HG02642 (cell line): ENCODE measurements around the gene CELA2A.
"Not testable (repeated sequence)": the region's sequence is repeated elsewhere in the genome, so short reads cannot be mapped to it uniquely, and the experiment has no call there.

Source experiments
- ATAC-seq: cut with Tn5 transposase; IDR thresholded peaks from one replicate; pipeline ENCODE4 v1.9.1; 2021; ENCODE audit warnings: mild to moderate bottlenecking; ENCODE audit not compliant: unreplicated experiment, poor library complexity

CELA2A gene

DNA sequence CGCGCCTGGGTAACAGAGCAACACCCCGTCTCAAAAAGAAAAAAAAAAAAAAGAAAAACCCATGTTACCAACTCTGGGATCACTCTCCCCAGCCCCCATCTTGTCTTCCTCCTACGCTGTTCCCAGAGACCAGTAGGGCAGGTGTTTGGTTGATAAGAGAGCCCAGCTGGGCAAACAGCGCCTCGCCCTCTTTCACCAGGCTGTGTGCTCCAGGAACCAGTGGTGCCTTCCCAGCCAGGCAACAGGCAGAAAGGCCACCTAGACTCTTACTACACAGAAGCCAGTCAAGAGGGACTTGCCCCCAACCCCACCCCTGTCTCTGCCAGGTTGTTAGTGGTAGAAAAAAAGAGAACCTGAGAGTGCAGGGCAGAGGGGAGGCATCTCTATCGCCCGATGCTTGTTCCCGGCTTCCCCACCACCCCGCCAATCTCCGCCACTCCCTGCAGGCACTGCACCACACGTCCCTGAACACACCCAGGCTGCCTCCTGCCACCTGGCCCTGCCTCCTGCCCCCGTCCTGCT lies 32.3 kb upstream of the CELA2A start:
- no peak for ATAC-seq

DNA sequence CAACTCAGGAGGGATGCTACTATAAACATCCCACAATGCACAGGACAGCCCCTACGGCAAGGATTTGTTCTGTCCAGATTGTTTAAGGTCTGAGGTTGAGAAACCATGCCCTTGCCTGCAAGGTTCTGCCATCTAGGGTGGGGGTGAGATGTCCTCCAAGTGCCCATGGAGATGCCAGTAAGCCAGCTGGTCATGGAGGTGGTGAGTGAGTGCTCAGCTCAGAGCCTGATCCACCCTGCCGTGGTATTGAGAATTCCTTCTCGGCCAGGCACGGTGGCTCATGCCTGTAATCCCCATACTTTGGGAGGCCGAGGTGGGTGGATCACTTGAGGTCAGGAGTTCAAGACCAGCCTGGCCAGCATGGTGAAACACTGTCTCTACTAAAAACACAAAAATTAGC lies 31.6 kb upstream of the CELA2A start:
- no peak for ATAC-seq

DNA sequence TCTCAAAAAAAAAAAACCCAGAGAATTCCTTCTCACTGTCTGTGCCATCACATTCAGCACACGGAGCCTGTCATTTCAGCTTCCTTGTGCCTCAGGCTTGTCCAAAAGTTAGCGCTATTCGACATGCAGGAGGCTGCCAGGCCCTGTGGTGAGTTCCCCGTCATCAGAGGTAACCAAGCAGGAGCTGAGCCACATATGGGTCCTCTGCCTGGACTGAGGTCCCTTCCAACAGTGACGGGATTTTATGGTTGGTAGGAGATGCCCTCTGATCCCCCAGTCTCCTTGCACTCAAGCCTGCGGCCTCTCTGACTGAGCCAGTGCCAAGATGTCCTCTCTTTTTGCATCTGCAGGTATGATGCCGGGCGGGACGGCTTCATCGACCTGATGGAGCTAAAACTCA lies 31.0 kb upstream of the CELA2A start:
- ATAC-seq = no peak

DNA sequence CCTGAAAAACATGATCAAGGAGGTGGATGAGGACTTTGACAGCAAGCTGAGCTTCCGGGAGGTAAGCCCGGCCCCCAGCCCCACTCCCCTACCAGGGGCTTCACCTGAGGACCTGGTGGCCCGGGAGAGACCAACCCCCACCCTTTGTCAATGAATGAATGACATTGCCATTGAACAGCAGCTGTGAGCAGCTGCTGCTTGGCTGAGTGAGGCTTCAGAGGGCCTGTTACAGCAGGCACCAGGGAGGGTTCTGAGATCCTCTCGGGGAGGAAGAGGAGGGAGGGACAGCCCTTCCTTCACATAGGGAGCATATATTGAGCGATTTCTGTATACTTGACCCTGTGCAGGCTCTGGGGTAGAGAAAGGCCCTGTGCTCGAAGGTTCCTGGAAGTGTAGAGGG lies 30.6 kb upstream of the CELA2A start:
- no peak for ATAC-seq

DNA sequence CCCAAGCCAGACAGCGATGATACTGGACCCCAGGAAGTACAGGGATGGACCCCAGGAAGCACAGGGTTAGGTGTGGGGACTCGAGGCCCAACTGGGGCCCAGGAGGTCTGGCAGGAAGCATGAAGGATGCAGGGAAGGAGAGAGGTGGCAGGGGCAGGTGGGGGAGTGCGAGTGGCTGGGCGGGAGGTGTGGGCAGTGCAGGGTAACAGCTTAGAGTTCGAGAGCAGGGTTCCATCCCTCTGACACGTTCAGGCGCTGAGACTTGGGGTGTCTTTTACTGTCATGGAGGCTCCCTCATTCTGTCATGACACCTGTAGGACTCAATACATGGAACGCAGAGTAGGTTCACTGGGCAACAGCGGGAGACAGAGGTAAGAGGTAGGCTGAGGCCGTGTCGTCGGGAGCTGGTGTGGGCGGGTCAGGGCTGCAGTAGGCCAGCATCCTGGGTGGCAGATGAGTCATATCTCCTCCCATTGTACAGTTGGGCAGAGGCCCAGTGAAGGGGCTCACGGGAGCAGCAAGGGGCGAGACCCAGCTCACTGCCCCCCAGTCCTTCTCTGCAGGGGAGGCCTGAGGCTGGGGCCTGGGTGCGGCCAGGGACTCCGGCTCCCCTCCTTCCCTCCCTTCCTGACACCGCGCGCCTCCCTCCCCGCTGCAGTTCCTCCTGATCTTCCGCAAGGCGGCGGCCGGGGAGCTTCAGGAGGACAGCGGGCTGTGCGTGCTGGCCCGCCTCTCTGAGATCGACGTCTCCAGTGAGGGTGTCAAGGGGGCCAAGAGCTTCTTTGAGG lies 29.8 kb upstream of the CELA2A start:
- ATAC-seq = no peak

DNA sequence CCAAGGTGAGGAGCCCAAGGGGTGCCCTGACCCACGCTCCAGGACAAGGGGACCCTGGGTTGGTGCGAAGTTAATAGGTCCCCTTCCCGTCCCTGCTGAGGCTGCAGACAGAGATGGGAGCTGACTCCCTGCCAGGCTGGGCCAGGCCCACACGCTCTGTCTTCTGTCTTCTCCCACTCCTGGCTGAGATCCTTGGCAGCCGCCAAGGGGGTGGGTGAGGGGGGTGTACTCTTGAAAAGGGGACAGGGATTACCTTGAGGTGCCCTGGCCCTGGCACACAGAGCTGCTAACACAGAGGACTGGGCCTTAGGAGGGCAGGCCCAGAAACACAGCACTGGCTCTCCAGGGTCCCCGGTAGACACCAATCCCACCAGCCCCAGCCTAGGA lies 29.3 kb upstream of the CELA2A start:
- no peak for ATAC-seq

DNA sequence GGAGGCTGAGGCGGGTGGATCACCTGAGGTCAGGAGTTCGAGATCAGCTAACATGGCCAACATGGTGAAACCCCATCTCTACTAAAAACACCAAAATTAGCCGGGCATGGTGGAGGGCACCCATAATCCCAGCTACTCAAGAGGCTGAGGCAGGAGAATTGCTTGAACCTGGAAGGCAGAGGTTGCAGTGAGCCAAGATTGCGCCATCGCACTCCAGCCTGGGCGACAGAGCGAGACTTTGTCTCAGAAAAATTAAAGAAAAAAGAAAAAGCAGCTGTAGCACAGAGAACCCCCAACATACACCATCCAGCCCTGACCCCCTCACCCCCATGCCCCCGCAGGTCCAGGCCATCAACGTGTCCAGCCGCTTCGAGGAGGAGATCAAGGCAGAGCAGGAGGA lies 28.3 kb upstream of the CELA2A start:
- ATAC-seq = not testable (repeated sequence)

DNA sequence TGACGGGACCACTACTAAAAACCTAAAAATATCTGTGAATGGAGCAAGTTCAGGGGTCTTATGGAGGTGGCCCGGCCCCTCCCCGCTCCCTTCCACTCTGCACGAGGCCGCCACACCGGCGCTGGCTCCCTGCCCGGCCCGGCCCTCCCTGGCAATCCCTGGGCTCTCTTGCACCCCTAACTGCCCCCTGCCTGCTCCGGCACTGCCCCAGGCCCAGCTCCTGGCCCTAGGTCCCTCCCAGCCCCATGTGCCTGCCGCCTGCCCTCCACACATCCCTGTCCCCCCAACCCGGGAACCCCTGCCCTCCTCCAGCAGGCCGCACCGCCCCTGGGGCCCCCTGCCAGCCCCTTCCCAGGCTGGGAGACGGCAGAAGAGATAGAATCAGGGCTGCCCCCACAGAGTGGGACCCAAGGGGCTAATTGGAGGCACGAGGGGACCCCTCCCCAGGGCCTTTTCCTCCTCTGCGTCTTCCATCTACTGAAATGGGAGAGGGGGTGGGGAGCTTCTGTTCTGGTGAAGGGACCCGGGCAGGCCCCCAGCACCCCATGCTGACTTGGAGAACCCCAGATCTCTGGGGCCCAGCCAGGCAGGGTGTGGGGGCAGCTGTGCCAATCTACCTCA lies 27.6 kb upstream of the CELA2A start:
- no peak for ATAC-seq

DNA sequence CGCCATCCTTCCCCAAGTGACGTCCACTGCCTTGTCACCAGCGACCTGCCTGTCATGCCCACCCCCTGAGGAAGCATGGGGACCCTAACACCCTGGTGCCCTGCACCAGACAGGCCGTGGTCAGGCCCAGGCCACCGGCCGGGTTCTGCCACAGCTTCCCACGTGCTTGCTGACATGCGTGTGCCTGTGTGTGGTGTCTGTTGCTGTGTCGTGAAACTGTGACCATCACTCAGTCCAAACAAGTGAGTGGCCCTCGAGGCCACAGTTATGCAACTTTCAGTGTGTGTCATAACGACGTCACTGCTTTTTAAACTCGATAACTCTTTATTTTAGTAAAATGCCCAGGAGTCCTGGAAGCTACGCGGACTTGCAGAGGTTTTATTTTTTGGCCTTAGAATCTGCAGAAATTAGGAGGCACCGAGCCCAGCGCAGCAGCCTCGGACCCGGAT lies 26.8 kb upstream of the CELA2A start:
- ATAC-seq = no peak

DNA sequence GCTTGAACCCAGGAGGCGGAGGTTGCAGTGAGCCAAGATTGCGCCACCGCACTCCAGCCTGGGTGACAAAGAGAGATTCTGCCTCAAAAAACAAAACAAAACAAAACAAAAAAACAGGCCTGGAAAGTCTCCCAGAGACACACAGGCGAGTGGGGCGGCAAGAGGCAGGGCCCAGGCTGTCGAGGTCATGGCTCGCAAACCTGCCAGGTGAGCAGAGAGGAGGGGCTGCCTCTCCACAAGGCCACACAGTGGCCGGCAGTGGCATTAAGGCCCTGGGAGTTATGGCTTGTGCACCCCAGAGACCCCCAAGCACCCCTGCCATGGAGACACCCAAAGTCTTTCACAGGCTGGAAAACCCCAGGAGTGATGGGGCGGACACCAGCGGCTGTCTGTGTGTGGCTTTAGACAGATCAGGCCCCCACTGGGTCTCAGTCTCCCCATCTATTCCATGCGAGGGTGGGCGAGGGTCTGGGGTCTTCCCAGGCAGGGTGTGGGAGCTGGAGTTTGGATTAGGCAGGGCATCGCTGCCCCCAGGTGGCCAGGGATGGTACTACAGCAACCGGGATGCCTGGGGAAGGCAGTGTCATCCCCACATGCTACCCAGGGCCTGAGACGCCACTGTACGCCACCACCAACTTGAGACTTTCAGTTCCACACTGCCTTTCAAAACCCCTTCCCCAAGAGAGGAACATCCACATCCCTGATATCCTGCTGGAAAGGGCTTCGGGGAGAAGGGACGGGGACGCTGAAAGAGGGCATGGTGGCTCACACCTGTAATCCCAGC lies 25.6 kb upstream of the CELA2A start:
- ATAC-seq = peak; percentile 50

DNA sequence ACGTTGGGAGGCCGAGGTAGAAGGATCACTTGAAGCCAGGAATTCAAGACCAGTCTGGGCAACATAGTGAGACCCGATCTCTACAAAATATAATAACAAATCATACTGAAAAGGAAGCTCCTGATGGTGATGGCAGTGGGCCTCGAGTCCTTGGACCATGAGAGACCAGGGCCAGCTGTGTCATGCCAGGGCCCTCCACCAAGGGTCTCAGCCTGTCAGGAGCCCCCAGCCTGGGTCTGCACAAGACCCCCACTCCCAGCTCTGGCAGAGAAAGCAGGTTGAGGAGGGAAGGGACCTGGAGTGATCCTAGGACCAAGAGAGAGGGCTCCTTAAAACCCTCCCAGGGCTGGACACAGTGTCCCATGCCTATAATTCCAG lies 25.0 kb upstream of the CELA2A start:
- ATAC-seq = no peak

DNA sequence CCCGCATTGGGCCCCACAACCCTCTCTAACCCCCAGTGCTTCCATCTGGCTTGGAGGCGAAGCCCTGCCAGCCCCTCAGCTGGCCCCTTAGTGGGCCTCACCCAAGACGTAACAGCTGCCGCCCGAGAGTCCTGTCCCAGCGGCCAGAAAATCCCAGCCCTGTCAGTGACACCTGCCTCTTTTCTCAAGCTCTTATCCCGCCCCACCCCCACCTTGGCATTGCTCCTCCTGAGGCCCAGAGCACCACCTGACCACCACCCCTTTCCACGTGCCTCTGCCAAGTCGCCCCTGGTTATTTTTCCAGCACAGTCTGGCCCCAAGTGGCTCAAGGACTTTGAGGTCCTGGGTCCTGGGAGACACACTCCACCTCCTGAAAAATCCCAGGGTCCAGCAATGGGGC lies 24.2 kb upstream of the CELA2A start:
- no peak for ATAC-seq

DNA sequence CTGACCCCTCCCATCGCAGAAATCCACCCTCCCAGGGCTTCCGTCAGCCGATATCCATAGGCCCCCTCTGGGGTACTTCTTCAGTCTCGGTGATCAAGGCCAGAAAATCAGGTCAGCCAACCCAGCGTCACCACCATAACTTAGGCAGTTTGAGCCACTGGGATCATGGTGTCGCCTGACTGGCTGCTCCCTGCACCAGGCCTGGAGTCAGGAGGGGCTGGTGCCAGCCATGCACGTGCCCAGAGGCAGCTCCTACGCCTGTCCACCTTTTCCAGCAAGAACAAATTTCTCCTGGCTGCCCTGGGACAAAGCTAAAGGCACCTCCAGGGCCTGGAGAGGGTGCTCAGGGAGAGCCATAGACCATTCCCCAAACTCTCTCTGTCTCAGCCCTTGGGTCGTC lies 23.1 kb upstream of the CELA2A start:
- no peak for ATAC-seq

DNA sequence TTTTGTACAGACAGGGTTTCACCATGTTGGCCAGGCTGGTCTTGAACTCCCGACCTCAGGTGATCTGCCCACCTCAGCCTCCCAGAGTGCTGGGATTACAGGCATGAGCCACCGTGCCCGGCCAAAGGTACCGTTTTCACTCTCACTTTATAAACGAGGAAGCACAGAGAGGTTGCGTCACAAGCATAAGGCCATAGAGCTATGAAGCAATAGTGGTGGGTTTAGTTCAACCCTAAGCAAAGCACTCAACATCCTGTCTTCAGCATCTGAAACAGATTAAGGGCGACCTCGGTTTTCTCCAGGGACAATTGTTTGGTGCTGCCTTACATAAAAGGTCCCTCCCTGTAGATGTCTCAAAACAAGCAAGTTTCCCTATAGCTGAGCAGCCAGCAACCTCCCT lies 21.8 kb upstream of the CELA2A start:
- ATAC-seq = not testable (repeated sequence)

DNA sequence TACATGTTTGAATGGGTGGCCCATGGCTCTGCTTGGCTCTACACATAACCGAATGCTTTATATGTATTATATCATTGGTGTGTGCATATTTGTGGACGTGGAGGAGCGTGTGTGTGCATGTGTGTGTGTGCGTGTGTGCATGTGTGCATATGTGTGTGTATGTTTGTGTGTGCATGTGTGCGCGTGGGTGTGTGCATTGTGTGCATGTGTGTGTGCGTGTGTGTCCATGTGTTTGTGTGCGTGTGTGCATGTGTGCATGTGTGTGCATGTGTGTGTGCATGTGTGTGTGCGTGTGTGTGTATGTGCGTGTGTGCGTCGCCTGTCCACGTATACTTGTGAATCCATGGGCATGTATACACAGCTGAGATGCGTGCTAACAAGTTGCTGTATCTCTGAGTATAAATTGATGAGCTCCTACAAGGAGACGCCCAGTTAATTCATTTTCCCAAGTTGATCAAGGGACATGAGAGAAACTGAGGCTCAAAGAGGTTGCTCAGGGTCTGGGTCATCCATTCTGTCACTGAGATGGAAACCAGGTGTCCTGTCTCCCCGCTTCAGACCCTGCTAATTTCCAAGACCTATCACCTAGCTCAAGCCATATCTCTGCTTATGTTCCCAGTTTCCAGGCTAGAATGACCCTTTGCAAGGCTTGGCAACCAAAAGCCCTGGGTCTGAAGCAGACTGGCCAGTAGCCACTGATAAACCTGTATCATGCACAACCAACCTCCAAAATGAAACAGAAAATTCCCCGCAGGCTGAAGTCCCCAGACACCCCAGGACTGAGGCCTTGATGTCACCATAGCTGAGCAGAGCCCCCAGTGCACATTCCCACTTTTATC lies 21.1 kb upstream of the CELA2A start:
- ATAC-seq = no peak

DNA sequence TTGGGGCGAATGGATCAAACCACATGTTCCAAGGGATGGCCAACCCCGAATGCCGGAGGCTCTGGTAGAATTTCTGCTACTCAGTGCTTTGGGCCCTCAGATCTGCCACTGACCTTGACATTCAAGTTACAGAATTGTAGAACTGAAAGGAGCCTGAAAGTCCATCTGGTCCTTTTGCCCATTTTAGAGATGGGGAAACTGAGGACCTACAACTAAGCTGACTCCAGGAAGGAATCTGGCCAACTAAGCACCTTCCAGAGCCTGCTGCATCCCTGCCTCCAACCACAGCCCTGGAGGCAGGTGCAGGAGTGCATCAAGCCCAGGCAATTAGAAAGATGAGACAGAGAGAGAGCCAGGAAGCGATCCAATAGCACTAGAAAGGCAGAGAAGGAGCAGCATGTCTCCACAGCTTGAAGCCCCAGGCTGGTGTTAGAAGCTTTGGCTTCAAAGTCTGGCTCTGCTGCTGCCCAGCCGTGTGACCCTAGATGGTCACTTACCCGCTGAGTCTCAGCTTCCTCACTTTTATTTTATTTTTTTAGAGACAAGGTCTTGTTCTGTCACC lies 19.6 kb upstream of the CELA2A start:
- ATAC-seq = no peak

DNA sequence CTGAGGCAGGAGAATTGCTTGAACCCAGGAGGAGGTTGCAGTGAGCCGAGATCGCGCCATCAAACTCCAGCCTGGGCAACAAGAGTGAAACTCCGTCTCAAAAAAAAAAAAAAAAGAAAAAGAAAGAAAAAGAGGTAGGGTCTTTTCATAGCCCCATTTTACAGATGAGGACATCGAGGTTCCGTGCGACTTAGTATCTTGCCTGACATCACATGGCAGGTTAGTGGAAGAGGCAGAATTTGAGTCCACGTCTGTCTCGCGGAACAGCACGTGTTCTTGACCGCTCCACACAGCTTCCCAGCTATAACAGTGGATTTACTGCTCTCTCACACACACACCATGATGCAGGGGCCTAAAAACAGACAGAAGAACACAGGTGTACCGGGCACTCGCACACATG lies 17.2 kb upstream of the CELA2A start:
- no peak for ATAC-seq

DNA sequence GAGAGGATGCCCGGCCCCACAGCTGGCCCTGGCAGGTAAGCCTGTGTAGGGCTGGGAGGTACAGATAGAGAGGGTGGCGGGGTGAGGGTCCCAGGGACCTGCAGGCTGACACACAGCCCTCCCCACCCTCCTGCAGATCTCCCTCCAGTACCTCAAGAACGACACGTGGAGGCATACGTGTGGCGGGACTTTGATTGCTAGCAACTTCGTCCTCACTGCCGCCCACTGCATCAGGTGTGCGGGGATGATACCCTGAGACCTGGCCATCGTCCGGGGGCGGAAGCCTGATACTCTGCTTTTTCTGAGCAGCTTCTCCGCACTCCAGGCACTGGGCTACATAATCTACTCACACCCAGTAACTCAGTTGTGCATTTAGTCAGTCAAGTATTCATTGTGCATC lies 16.2 kb upstream of the CELA2A start:
- no peak for ATAC-seq

DNA sequence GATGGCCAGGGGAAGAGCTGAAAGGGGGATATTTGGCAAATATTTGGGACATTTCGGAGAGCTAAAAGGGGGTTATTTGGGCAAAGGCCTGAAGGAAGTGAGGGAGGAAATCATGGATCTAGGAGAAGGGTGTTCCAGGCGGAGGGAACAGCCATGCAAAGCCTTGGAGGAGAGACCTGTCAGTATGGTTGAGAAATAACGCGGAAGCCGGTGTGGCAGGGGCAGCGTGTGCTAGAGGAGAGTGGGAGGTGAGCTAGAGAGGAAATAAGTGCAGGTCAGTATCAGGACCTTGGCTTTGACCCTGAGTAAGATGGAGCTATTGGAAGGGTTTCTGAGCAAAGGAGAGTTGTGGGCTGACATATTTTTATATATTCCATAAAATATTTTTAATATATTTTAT lies 15.3 kb upstream of the CELA2A start:
- ATAC-seq = no peak

DNA sequence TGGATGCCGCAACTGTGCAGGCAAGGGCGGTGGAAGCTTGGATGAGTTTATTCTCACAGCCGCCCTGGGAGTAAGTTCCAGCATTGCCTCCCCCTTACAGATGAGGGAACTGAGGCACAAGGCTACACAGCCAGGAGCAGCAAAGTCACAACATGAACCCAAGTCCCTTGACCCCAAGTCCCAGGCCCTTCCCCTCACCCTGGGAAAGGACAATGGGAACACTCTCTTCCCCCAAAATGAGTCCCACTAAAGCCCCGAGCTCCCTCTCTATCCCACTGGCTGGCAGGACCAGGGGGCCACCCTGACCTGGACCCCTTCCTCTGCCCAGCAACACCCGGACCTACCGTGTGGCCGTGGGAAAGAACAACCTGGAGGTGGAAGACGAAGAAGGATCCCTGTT lies 14.4 kb upstream of the CELA2A start:
- ATAC-seq = no peak
